ENCODE measurements around the gene ERN1.
A peak's percentile ranks its signal among the peaks of the same experiment; 100 is the strongest.

ERN1 gene

GRCh38 chr17:64001763-64002529 is 128.0 kb downstream of the ERN1 start:
- no peak for DNase-seq

- no peak for DNase-seq
Observed at GRCh38 chr17:64001091-64001579, 128.8 kb downstream of the ERN1 start.

GRCh38 chr17:63999680-64000531 is 130.0 kb downstream of the ERN1 start:
- no peak for DNase-seq

- DNase-seq: no peak
Observed at GRCh38 chr17:63998721-63999679, 130.9 kb downstream of the ERN1 start.

GRCh38 chr17:63998050-63998720 is 131.8 kb downstream of the ERN1 start, which contains the start of gene PRR29:
TSS of gene PRR29 (plus strand) at chr17:63998351. CDS start at chr17:63998365, 14 bp downstream.
- peak; percentile 76 for DNase-seq

- DNase-seq: no peak
Observed at GRCh38 chr17:63997341-63998048, 132.4 kb downstream of the ERN1 start.

- DNase-seq: no peak
Observed at GRCh38 chr17:63996430-63997182, 133.3 kb downstream of the ERN1 start.

GRCh38 chr17:63995626-63996025 is 134.3 kb downstream of the ERN1 start:
- DNase-seq: no peak

- DNase-seq: no peak
Observed at GRCh38 chr17:63993368-63993985, 136.5 kb downstream of the ERN1 start.

GRCh38 chr17:63991611-63992010 is 138.3 kb downstream of the ERN1 start:
- no peak for DNase-seq

- DNase-seq: no peak
Observed at GRCh38 chr17:63989622-63990345, 140.2 kb downstream of the ERN1 start.
